Hepatocyte (in vitro differentiated cells): ENCODE data around the gene C10orf105. TPM values are rescaled to one million over a fixed set of nuclear protein-coding genes. Genes with fewer than 3 reads are reported as not detected.
A peak's percentile ranks its signal among the peaks of the same experiment; 100 is the strongest.

Experiments used
- DNase-seq: peaks from one replicate; pipeline ENCODE4 v3.0.0-alpha.2; 2016; ENCODE audit warnings: low spot score
- H2AFZ ChIP-seq: fragments of 200-600 bp; sonication (generic); 2 replicates; pipeline ENCODE4 v1.6.0; 2016; ENCODE audit warnings: antibody characterized with exemption, mild to moderate bottlenecking
- H3K27ac ChIP-seq: fragments of 200-600 bp; sonication (generic); 2 replicates; pipeline ENCODE4 v1.5.1; 2016; ENCODE audit warnings: mild to moderate bottlenecking
- H3K27me3 ChIP-seq: fragments of 200-600 bp; sonication (generic); 2 replicates; pipeline ENCODE4 v1.6.1; 2016
- H3K36me3 ChIP-seq: fragments of 200-600 bp; sonication (generic); replicated peaks from 2 replicates; pipeline ENCODE4 v1.5.1; 2016; ENCODE audit warnings: low read depth; ENCODE audit not compliant: insufficient read depth
- H3K4me1 ChIP-seq: fragments of 200-600 bp; sonication (generic); 2 replicates; pipeline ENCODE4 v1.5.1; 2016; ENCODE audit warnings: mild to moderate bottlenecking, moderate library complexity; ENCODE audit not compliant: insufficient read depth
- H3K4me2 ChIP-seq: fragments of 200-600 bp; sonication (generic); 2 replicates; pipeline ENCODE4 v1.6.0; 2016
- H3K4me3 ChIP-seq: fragments of 200-600 bp; sonication (generic); 2 replicates; pipeline ENCODE4 v1.5.1; 2016; ENCODE audit warnings: mild to moderate bottlenecking
- H3K79me2 ChIP-seq: fragments of 200-600 bp; sonication (generic); 2 replicates; pipeline ENCODE4 v1.6.0; 2017; ENCODE audit warnings: mild to moderate bottlenecking
- H3K9me2 ChIP-seq: fragments of 200-600 bp; sonication (generic); replicated peaks from 2 replicates; pipeline ENCODE4 v1.6.0; 2017; ENCODE audit warnings: mild to moderate bottlenecking; ENCODE audit not compliant: insufficient read depth
- H3K9me3 ChIP-seq: fragments of 200-600 bp; sonication (generic); 2 replicates; pipeline ENCODE4 v1.5.1; 2016; ENCODE audit warnings: low read depth, mild to moderate bottlenecking
- H4K20me1 ChIP-seq: fragments of 200-600 bp; sonication (generic); 2 replicates; pipeline ENCODE4 v1.6.0; 2016; ENCODE audit warnings: mild to moderate bottlenecking; ENCODE audit not compliant: insufficient read depth, poor library complexity, severe bottlenecking
- EZH2 ChIP-seq: fragments of 200-600 bp; sonication (generic); IDR thresholded peaks from 2 replicates; pipeline ENCODE4 v1.6.1; 2016; ENCODE audit warnings: antibody characterized with exemption, mild to moderate bottlenecking, borderline replicate concordance
- EZH2phosphoT487 ChIP-seq: fragments of 200-600 bp; sonication (generic); IDR thresholded peaks from one replicate; pipeline ENCODE4 v1.6.1; 2018; ENCODE audit warnings: antibody characterized with exemption, mild to moderate bottlenecking, low read depth, moderate library complexity; ENCODE audit not compliant: unreplicated experiment, severe bottlenecking
- WGBS: methylation state at CpG from one replicate; pipeline ENCODE4 v1.1.6; 2016; ENCODE audit warnings: low lambda C conversion rate; ENCODE audit errors: missing lambda C conversion rate; 5-methylcytosine and 5-hydroxymethylcytosine counted together
- polyA plus RNA-seq: library from polyadenylated mRNA; unstranded; fragments of >200 nt; fragmentation: Nextera tagmentation; extraction: Ambion mirVana; gene quantifications from 2 replicates; pipeline ENCODE4 v1.2.1, GENCODE V29; 2016
- total RNA-seq: library from RNA; depleted of rRNA; stranded (reverse); fragments of >200 nt; gene quantifications from 2 replicates; pipeline ENCODE4 v1.2.3, GENCODE V29; 2014
- TF ChIP-seq, protein P1 (sequence below): fragments of 200-600 bp; sonication (generic); IDR thresholded peaks from 2 replicates; pipeline ENCODE4 v1.5.1; 2016; ENCODE audit warnings: antibody characterized with exemption, mild to moderate bottlenecking; ENCODE audit not compliant: poor library complexity

C10orf105 gene
- total and polyA plus RNA-seq, 2 experiments from 2014 or later = not detected

DNA sequence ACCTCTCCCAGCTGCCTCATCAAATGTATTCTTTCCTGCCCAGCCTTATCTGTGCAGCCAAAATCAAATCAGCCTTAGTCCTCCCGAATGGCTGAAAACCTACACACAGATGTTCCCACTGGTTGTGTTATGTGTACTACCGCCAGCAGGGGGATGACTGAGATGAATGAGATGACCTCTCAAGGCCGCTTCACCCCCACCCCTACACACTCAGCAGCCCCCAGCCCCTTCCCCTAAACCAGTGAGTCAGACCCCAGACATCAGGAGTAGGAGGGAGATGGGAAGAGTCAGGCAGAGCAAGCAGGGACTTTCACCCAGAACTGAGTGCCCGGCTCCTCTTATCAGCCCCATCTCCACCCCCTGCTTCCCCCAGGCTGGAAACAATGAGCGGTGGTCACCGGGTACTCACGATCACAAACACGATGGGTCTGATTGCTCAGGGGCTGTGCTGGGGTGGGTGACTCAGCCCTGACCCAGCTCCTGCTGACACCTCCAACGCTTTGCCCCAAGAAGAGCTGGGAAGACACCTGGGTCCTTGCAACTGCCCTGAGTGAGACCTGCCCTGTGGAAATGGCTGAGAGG, 6.5 kb upstream of the C10orf105 start:
- H3K4me2 ChIP-seq = no peak overlapping the region
- WGBS = 40% methylated on average over 7 of the region's 9 CpGs
- no peaks in the 10 kb centered on the region for H3K36me3 ChIP-seq
- H3K79me2 ChIP-seq = no peaks in the 10 kb centered on the region
- TF ChIP-seq EZH2phosphoT487 (no peak), EZH2 (no peak)
- TF ChIP-seq, protein P1, sequence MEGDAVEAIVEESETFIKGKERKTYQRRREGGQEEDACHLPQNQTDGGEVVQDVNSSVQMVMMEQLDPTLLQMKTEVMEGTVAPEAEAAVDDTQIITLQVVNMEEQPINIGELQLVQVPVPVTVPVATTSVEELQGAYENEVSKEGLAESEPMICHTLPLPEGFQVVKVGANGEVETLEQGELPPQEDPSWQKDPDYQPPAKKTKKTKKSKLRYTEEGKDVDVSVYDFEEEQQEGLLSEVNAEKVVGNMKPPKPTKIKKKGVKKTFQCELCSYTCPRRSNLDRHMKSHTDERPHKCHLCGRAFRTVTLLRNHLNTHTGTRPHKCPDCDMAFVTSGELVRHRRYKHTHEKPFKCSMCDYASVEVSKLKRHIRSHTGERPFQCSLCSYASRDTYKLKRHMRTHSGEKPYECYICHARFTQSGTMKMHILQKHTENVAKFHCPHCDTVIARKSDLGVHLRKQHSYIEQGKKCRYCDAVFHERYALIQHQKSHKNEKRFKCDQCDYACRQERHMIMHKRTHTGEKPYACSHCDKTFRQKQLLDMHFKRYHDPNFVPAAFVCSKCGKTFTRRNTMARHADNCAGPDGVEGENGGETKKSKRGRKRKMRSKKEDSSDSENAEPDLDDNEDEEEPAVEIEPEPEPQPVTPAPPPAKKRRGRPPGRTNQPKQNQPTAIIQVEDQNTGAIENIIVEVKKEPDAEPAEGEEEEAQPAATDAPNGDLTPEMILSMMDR = peak; percentile 28
- no peak overlapping the region for H3K27ac ChIP-seq
- no peaks in the 10 kb centered on the region for H3K9me2 ChIP-seq
- H4K20me1 ChIP-seq = no peaks in the 10 kb centered on the region
- H3K9me3 ChIP-seq = no peaks in the 10 kb centered on the region
- DNase-seq = peak; percentile 44
- H3K4me1 ChIP-seq = peaks cover 17% of the 10 kb centered on the region
- no peak overlapping the region for H2AFZ ChIP-seq
- no peak overlapping the region for H3K4me3 ChIP-seq
- H3K27me3 ChIP-seq = no peaks in the 10 kb centered on the region

DNA sequence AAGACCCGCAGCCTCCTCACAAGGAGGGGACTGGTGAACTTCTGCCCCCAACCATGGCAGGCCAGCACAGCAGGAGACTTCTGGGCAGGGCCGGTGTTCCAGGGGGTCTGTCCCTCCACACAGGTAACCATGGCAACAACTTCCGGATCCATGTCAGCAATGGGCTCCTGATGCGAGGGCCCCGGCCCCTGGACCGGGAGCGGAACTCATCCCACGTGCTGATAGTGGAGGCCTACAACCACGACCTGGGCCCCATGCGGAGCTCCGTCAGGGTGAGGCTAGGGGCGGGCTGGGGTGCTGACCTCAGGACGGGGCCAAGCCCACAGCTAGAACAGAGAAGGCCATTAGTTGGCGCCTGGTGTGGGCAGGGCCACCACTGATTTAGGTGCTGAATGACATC, 5.7 kb upstream of the C10orf105 start:
- Histone ChIP-seq H3K4me2 (no peak overlapping the region), H3K27ac (no peak overlapping the region), H2AFZ (no peak overlapping the region), H3K79me2 (no peaks in the 10 kb centered on the region), H3K4me1 (peaks cover 17% of the 10 kb centered on the region), H4K20me1 (no peaks in the 10 kb centered on the region), H3K9me2 (no peaks in the 10 kb centered on the region), H3K36me3 (no peaks in the 10 kb centered on the region), H3K9me3 (no peaks in the 10 kb centered on the region), H3K4me3 (no peak overlapping the region), H3K27me3 (no peaks in the 10 kb centered on the region)
- no peak for DNase-seq
- TF ChIP-seq, protein P1 = no peak
- TF ChIP-seq EZH2phosphoT487 (no peak), EZH2 (no peak)
- WGBS = 95% methylated on average over 14 of the region's 14 CpGs

DNA sequence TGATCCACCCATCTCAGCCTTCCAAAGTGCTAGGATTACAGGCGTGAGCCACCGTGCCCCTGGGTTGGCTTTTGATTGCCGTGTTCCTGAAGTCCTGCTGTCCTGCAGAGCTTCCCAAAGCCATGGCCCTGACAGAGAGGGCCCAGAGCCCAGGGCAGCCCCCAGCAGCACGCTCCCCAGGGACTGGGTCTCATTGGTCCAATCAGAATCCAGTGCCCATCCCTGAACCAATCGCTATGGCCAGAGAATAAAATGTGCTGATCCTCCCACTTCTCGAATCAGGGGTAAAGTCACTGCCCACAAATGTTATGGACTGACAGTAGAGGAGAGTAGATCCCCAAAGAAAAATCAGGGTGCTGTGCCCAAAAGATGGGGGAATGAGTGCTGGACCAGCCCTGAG, 5.0 kb upstream of the C10orf105 start:
- Histone ChIP-seq H3K27ac (no peak overlapping the region), H3K9me2 (no peaks in the 10 kb centered on the region), H3K4me2 (no peak overlapping the region), H3K9me3 (no peaks in the 10 kb centered on the region), H3K27me3 (no peaks in the 10 kb centered on the region), H4K20me1 (no peaks in the 10 kb centered on the region), H3K4me3 (no peak overlapping the region), H2AFZ (no peak overlapping the region), H3K4me1 (peaks cover 17% of the 10 kb centered on the region), H3K79me2 (no peaks in the 10 kb centered on the region), H3K36me3 (no peaks in the 10 kb centered on the region)
- TF ChIP-seq, protein P1 = no peak
- TF ChIP-seq EZH2phosphoT487 (no peak), EZH2 (no peak)
- WGBS = 93% methylated on average over 6 of the region's 6 CpGs
- no peak for DNase-seq
